ENCODE results near the gene UBE2J2.

UBE2J2 gene

GRCh38 chr1:1232208-1232795 is 41.4 kb downstream of the UBE2J2 start, which contains the start of gene B3GALT6:
TSS of gene B3GALT6 (plus strand) at chr1:1232237. CDS start at chr1:1232279, 42 bp downstream.
- intact Hi-C loops (cut with DNase I; ENCODE audit: low total_unique reads) = loop anchor here (5.0 kb wide), 1 partner anchor 110 kb away; no protein-coding TSS in a partner anchor

GRCh38 chr1:1231400-1232207 is 42.0 kb downstream of the UBE2J2 start, which contains the start of gene SDF4:
TSS of gene SDF4 (minus strand) at chr1:1232001. CDS start at chr1:1228772, 3,229 bp downstream.
- Histone ChIP-seq H3K4me1 (peaks cover 0 to 42% (median 32%) of the 10 kb centered on the region in 4 donors), H3K36me3 (peaks cover 19 to 47% (median 24%) of the 10 kb centered on the region in 3 donors)
- intact Hi-C loops (cut with DNase I; ENCODE audit: low total_unique reads) = loop anchor here (5.0 kb wide), 1 partner anchor 109 kb away; no protein-coding TSS in a partner anchor

More at GRCh38 chr1:1232208-1232795, 41.4 kb downstream of the UBE2J2 start, which contains the start of gene B3GALT6:
- peaks cover 0 to 42% (median 34%) of the 10 kb centered on the region in 4 donors for H3K4me1 ChIP-seq
- H3K4me3 ChIP-seq = peak within 1 kb of the TSS; percentile 94 to 99
- H3K27me3 ChIP-seq = peaks cover 0 to 5% of the 10 kb centered on the region in 2 donors
- DNase-seq = no peak
- peaks cover 14 to 40% (median 17%) of the 10 kb centered on the region in 3 donors for H3K36me3 ChIP-seq
- no peaks in the 10 kb centered on the region for H3K9me3 ChIP-seq
- TF ChIP-seq CTCF (IDR thresholded peaks at IDR 0.05) = no peak
- H3K27ac ChIP-seq = peak within 1 kb of the TSS; percentile 96 to 99

GRCh38 chr1:1230656-1231399 is 42.8 kb downstream of the UBE2J2 start:
- peaks cover 0 to 42% (median 32%) of the 10 kb centered on the region in 4 donors for H3K4me1 ChIP-seq
- intact Hi-C loops (cut with DNase I; ENCODE audit: low total_unique reads) = loop anchor here (5.0 kb wide), 1 partner anchor 109 kb away; no protein-coding TSS in a partner anchor
- H3K4me3 ChIP-seq = peak overlapping the region; percentile 94 to 99
- no peaks in the 10 kb centered on the region for H3K9me3 ChIP-seq
- H3K27ac ChIP-seq = peak overlapping the region; percentile 96 to 99
- peak in 1 of 2 experiments; percentile 9 for TF ChIP-seq CTCF (IDR thresholded peaks at IDR 0.05)
- H3K36me3 ChIP-seq = peaks cover 23 to 55% (median 31%) of the 10 kb centered on the region in 3 donors
- no peaks in the 10 kb centered on the region for H3K27me3 ChIP-seq
- DNase-seq = no peak

More at GRCh38 chr1:1231400-1232207, 42.0 kb downstream of the UBE2J2 start, which contains the start of gene SDF4:
- TF ChIP-seq CTCF (IDR thresholded peaks at IDR 0.05) = no peak
- Histone ChIP-seq H3K9me3 (no peaks in the 10 kb centered on the region), H3K27me3 (no peaks in the 10 kb centered on the region), H3K27ac (peak within 1 kb of the TSS; percentile 96 to 99), H3K4me3 (peak within 1 kb of the TSS; percentile 94 to 99)
- DNase-seq = peak; percentile 95 to 97

- H3K36me3 ChIP-seq = peaks cover 23 to 57% (median 40%) of the 10 kb centered on the region in 3 donors
- no peak for DNase-seq
- peak overlapping the region in 1 of 2 donors; percentile 94 for H3K4me3 ChIP-seq
- TF ChIP-seq CTCF (IDR thresholded peaks at IDR 0.05) = no peak
- H3K27me3 ChIP-seq = no peaks in the 10 kb centered on the region
- intact Hi-C loops (cut with DNase I; ENCODE audit: low total_unique reads) = loop anchor here (5.0 kb wide), 1 partner anchor 107 kb away; no protein-coding TSS in a partner anchor
- H3K9me3 ChIP-seq = no peaks in the 10 kb centered on the region
- peaks cover 0 to 42% (median 34%) of the 10 kb centered on the region in 4 donors for H3K4me1 ChIP-seq
- H3K27ac ChIP-seq = no peak overlapping the region
Measured at GRCh38 chr1:1229770-1230169, 43.9 kb downstream of the UBE2J2 start.

Data from tibial artery (tissue), 4 donors.